Right lobe of liver (tissue), 4 donors: Measurements from ENCODE around the gene RAB43.

Experiments
- POLR2A ChIP-seq: fragments of 450-650 bp; IDR thresholded peaks from one replicate; pipeline ENCODE4 v1.6.1; 2017; ENCODE audit warnings: antibody characterized with exemption, mild to moderate bottlenecking
- TF ChIP-seq, protein P1 (sequence below), 4 donors: fragments of 200-600 bp in 3 of 4; fragments of 450-650 bp in 1 of 4; IDR thresholded peaks; one replicate each; pipeline versions ENCODE4 v1.5.1 to v1.8.0; 2016 to 2022; ENCODE audit warnings: antibody characterized with exemption in 4 of 4, mild to moderate bottlenecking in 2 of 4
- donor health status: DM: no; HTN: no; CAD: no.
- donor health status: DM: no; HTN: no; CAD: no.
- donor health status: DM: no; HTN: yes; CAD: no.

DNA sequence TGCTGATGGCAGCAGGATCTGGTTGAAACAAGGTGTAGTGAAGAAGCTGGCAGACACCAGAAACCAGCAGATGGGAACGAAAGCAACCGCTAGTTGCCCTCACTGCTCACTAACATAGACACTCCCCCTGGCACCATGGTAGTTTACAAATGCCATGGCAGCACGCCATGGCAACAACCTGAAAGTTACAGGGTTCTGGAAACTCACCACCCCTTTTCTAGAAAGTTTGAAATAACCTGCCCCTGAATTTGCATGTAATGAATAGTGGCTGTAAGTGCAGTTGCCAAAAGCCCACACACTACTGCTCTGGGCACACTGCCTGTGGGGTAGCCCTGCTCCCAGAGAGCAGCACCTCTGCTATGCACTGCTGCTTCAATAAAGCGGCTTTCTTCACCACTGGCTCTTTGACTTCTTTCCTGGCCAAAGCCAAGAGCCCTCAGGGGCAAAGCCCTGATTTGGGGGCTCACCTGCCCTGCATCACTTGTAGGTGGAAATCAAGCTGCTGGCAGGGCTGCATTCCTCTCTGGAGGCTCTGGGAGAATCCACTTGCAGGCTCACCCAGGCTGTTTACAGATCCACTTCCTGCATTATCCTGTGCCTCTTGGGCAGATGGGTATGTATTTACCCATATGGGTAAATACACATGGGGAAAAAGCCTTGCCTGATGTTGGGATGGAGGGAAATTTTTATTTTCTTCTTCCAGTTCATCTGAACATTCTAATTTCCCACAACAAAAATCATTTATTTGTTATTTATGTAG lies 63.0 kb downstream of the RAB43 start:
- TF ChIP-seq, protein P1, sequence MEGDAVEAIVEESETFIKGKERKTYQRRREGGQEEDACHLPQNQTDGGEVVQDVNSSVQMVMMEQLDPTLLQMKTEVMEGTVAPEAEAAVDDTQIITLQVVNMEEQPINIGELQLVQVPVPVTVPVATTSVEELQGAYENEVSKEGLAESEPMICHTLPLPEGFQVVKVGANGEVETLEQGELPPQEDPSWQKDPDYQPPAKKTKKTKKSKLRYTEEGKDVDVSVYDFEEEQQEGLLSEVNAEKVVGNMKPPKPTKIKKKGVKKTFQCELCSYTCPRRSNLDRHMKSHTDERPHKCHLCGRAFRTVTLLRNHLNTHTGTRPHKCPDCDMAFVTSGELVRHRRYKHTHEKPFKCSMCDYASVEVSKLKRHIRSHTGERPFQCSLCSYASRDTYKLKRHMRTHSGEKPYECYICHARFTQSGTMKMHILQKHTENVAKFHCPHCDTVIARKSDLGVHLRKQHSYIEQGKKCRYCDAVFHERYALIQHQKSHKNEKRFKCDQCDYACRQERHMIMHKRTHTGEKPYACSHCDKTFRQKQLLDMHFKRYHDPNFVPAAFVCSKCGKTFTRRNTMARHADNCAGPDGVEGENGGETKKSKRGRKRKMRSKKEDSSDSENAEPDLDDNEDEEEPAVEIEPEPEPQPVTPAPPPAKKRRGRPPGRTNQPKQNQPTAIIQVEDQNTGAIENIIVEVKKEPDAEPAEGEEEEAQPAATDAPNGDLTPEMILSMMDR (IDR thresholded peaks at IDR 0.05), result peak in 2 of 4 donors; percentile 22 to 25
- TF ChIP-seq POLR2A, result no peak
